HG03196 (cell line): ENCODE data around the gene KANSL1L.
"Not testable (repeated sequence)": the region's sequence is repeated elsewhere in the genome, so short reads cannot be mapped to it uniquely, and the experiment has no call there.

Experiments used
- ATAC-seq: cut with Tn5 transposase; IDR thresholded peaks from one replicate; pipeline ENCODE4 v1.9.1; 2021; ENCODE audit not compliant: unreplicated experiment

The KANSL1L gene

GRCh38 chr2:210171309-210172218, at the start of gene KANSL1L:
Gene KANSL1L, minus strand, starts transcription at chr2:210171409. Its CDS starts 16,827 bp downstream, at chr2:210154582.
- ATAC-seq: peak; percentile 73

DNA sequence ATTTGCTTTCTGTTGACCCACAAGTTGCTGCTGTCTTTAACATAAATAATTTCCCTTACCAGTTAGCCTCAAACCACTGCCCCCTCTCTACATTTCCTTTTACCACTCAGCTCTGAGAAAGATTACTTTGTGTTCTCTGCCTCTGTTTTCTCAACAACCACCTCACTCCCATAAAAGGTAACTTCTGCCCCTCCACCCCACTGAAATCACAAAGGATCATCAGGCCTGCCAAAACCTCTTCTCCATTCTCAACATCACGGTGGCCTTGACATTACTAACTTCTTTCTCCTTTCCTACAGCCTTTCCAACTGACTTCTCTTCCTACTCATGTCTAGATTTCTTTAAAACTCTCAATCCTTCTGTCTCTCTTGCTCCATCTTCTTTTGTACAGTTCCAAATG, 43.9 kb upstream of the KANSL1L start:
- no peak for ATAC-seq

- no peak for ATAC-seq
Measured at GRCh38 chr2:210210185-210210584, 39.0 kb upstream of the KANSL1L start.

GRCh38 chr2:210207929-210208328, 36.7 kb upstream of the KANSL1L start:
- no peak for ATAC-seq

GRCh38 chr2:210203558-210203957, 32.3 kb upstream of the KANSL1L start:
- no peak for ATAC-seq

DNA sequence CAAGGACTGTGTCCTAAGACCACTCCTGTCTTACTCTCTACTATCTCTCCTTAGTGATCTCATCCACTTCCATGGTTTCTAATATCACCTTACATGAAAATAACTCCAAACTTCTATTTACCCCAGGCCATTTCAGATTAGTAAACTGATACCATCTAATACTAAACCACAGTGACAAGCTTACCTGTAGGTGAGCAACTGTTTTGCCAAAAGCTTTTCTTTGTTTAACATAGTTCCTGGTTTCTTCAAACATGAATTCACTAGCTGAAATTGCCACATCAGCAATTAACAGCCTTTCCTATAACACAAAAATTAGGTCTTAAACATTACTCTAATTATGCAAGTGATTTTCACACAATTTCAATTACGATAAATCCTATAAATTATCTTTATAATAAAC, 31.9 kb upstream of the KANSL1L start:
- no peak for ATAC-seq

DNA sequence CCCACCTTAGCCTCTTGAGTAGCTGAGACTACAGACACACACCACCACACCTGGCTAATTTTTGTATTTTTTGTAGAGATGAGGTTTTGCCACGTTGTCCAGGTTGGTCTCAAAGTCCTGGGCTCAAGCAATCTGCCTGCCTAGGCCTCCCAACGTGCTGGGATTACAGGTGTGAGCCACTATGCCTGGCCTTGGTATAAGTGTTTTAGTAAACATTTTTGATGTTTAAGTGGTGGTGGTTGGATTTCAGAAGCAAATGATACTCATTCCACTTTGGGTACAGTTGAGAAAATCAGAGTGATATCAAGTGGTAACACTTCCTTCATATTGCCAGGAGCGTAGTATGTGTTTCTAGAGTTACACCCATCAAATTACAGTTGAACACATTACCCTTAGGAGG, 28.6 kb upstream of the KANSL1L start:
- no peak for ATAC-seq

DNA sequence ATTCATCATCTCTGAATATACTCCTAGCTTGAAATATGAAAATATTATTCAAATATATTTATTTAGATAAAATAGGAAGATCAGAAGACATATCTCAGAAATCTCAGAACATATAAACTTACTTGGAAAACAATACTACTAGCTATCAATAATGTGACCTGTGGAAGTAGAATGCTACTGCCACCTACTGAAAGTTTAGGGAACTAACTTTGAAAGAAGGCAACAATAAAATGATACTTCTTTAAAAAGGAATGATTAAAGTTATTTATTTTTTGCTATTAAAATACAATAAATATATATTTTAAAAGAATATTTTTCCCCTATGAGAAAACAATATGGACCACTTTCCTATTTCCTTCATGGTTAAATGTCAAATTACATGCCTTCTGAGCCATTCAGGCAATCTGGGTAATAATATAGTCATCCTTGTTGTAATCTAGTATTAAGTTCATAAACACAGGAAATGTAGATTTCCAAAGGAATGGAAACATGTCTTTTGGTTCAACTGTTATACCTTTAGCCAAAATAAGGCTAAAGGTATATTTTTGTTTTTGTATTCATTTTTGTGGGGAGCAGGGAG, 28.1 kb upstream of the KANSL1L start:
- ATAC-seq: no peak

GRCh38 chr2:210198326-210198725, 27.1 kb upstream of the KANSL1L start:
- ATAC-seq: no peak

DNA sequence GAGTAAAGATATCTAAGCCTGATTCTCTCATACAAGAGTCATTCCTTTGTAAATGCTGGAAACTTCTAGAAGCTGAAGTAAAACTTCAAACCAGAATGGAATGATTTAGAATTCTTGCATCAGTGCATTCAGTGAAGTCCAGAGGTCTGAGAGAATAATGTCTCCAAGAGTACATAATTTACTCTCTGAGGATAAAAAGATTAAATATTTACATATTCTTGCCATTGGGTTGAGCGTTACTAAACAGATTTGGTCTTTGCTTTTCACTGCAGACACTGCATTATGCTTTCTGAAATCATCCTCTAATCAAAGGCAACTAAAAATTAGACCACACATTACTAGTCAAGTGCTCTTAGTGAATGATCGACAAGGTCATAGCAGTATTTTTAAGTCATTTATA, 26.5 kb upstream of the KANSL1L start:
- no peak for ATAC-seq

GRCh38 chr2:210195101-210195852, 24.1 kb upstream of the KANSL1L start:
- no peak for ATAC-seq

DNA sequence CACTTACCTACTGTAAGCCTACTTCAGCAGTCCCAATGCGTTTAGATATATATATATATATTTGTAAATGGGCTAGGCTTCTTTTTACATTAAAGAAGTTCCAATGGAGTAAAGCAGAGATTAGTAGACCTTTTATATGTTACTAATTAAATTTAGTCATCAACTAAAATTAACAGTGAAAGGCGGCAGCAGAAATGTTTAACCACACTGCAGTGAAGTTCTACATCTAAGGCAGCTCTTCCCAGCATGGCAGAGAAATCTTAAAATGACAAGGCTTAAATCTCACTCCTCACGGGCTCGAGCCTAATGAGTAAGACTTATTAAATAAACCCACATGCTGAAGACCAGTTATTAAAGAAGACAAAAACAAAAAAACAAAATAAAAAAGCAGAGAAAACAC, 19.1 kb upstream of the KANSL1L start:
- peak; percentile 67 for ATAC-seq

DNA sequence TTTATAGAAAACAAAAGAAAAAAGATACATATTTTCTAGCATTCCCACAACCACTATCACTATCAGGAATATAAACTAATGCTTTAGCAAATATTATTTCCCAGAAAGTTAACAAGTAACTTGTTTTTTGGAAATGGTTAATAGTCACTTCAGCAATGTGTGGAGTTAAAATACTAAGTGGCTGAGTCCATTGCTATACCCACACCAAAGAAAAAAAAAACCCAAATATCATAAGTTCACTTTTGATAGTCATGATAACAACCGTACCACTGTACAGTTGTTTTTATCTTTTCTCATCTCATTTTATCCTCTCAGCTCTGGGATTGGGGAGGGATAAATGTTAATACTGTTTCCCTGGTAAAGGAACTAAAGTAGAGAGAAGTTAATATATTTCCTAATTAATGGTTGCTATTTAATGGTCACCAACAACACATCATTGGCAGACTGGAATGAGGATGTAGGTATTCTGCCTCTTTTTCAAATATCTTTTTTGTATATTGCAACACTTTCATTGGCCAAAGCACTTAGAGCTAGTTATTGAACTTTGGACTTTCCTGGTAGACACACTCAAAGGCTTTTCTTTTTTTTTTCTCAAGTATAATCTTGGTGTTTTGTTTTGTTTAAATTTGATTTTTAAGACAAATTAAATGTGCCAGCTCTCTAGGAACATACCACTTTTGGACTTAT, 18.4 kb upstream of the KANSL1L start:
- no peak for ATAC-seq

- ATAC-seq: no peak
Measured at GRCh38 chr2:210188755-210189154, 17.5 kb upstream of the KANSL1L start.

- no peak for ATAC-seq
Measured at GRCh38 chr2:210188190-210188589, 17.0 kb upstream of the KANSL1L start.

DNA sequence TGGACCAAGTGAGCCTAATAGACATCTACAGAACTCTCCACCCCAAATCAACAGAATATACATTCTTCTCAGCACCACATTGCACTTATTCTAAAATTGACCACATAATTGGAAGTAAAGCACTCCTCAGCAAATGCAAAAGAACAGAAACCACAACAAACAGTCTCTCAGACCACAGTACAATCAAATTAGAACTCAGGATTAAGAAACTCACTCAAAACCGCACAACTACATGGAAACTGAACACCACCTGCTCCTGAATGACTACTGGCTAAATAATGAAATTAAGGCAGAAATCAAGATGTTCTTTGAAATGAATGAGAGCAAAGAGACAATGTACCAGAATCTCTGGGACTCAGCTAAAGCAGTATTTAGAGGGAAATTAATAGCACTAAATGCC, 12.7 kb upstream of the KANSL1L start:
- not testable (repeated sequence) for ATAC-seq

- not testable (repeated sequence) for ATAC-seq
Measured at GRCh38 chr2:210181606-210182088, 10.4 kb upstream of the KANSL1L start.

DNA sequence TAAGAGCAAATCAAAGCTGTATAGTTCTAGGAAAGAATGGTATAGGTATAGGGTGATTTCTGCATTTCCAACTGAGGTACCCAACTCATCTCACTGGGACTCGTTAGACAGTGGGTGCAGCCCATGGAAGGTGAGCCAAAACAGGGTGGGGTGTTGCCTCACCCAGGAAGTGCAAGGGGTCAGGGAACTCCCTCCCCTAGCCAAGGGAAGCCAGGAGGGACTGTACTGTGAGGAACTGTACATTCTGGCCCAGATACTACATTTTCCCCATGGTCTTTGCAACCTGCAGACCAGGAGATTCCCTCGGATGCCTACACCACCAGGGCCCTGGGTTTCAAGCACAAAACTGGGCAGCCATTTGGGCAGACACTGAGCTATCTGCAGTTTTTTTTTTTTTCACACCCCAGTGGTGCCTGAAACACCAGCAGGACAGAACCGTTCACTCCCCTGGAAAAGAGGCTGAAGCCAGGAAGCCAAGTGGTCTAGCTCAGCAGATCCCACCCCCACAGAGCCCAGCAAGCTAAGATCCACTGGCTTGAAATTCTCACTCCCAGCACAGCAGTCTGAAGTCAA, 9.9 kb upstream of the KANSL1L start:
- ATAC-seq: not testable (repeated sequence)

GRCh38 chr2:210180477-210180876, 9.3 kb upstream of the KANSL1L start:
- ATAC-seq: no peak

DNA sequence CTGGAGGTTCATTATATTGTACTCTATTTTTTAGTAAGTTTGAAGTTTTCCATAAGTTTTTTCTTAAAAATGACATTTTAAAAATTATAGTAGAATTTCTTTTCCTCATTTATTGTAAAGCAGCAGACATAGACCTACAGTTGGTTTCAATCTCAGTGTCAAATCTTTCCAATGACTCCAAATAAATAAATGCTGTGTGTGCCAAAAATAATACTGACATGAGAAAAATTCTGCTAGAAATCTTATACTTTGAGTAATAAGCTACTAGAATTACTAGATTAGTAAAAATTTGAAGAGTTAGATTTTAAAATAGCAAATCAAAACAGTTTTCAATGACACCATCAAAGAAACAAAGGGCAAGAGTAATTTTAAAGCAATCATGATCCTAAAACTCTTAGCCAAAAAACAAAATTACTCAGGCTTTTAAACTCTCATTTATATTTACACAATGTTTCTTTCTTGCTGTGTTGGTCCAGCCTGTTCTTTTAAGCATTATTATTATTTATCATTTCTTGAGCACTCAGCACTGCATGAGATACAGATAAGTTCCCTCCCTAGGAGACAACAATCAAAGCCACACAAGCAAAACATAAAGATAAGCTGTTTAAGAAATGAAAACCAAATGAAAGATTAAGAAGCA, 8.3 kb upstream of the KANSL1L start:
- no peak for ATAC-seq
